AG04450 (cell line): Measurements from ENCODE around the gene MFAP3L. TPM values are rescaled to one million over a fixed set of nuclear protein-coding genes. Genes with fewer than 3 reads are reported as not detected.
"Not testable (repeated sequence)": the region's sequence is repeated elsewhere in the genome, so short reads cannot be mapped to it uniquely, and the experiment has no call there.

Source experiments
- CTCF ChIA-PET: fragments of 300-600, 350-600 bp; formaldehyde crosslinking; extraction: SDS; loops from one replicate; lab custom pipeline; 2022; ENCODE audit warnings: antibody characterized with exemption, inconsistent platforms; lab: Charles Lee
- POLR2A ChIA-PET: fragments of 350-600 bp; formaldehyde crosslinking; extraction: SDS; loops from one replicate; lab custom pipeline; 2021; ENCODE audit warnings: antibody characterized with exemption, inconsistent platforms; lab: Yijun Ruan, JAX
- DNase-seq: peaks from one replicate; pipeline ENCODE4 v3.0.0-alpha.2; 2011; ENCODE audit warnings: low read depth, low spot score
- H3K27ac ChIP-seq: one replicate; pipeline ENCODE4 v1.5.1; 2012; ENCODE audit warnings: low read depth, low read length, control low read depth
- H3K27me3 ChIP-seq: one replicate; pipeline ENCODE4 v1.6.0; 2012; ENCODE audit warnings: low read length; ENCODE audit not compliant: control insufficient read depth, insufficient read depth
- H3K4me3 ChIP-seq: 2 replicates; pipeline ENCODE4 v1.5.1; 2011; ENCODE audit warnings: mild to moderate bottlenecking, low read depth, low read length, control low read depth
- H3K9me3 ChIP-seq: 2 replicates; pipeline ENCODE4 v1.5.1; 2012; ENCODE audit warnings: low read length; ENCODE audit not compliant: control insufficient read depth, insufficient read depth
- CTCF ChIP-seq: IDR thresholded peaks from 2 replicates; pipeline ENCODE4 v1.5.1; 2011; ENCODE audit warnings: low read depth, low read length, control low read depth, inconsistent platforms
- polyA plus RNA-seq: library from polyadenylated mRNA; depleted of rRNA; stranded (reverse); fragments of >200 nt; gene quantifications from 2 replicates; pipeline ENCODE4 v1.2.3, GENCODE V29; 2011

The MFAP3L gene
- polyA plus RNA-seq, 1 experiment = 0.31 TPM

- H3K27ac ChIP-seq = no peak overlapping the region
- peak; percentile 49 for DNase-seq
- no peak overlapping the region for H3K4me3 ChIP-seq
- ChIA-PET CTCF (interaction anchor here (0.5 to 4.1 kb wide), 29 partner anchors 9 to 436 kb away, joined by 3 to 152 read pairs (median 5); partner anchors contain the start of genes MFAP3L and NEK1), POLR2A (no interaction called here)
- no peaks in the 10 kb centered on the region for H3K9me3 ChIP-seq
- TF ChIP-seq CTCF = peak; percentile 80
- peaks cover 3% of the 10 kb centered on the region for H3K27me3 ChIP-seq
Observed at GRCh38 chr4:170047771-170048354, 21.7 kb upstream of the MFAP3L start.

GRCh38 chr4:170046156-170046555, 20.0 kb upstream of the MFAP3L start:
- H3K9me3 ChIP-seq, H3K27ac ChIP-seq, H3K4me3 ChIP-seq, DNase-seq, H3K27me3 ChIP-seq, POLR2A ChIA-PET: not testable (repeated sequence)
- CTCF ChIA-PET = interaction anchor here (2.1 kb wide), 1 partner anchor 236 kb away, joined by 17 read pairs; no protein-coding TSS in a partner anchor

- Histone ChIP-seq H3K27me3 (no peaks in the 10 kb centered on the region), H3K27ac (no peak overlapping the region), H3K4me3 (no peak overlapping the region), H3K9me3 (no peaks in the 10 kb centered on the region)
- ChIA-PET POLR2A (no interaction called here), CTCF (no interaction called here)
- no peak for TF ChIP-seq CTCF
- DNase-seq = no peak
Observed at GRCh38 chr4:170040031-170040680, 14.0 kb upstream of the MFAP3L start.

- no peak for TF ChIP-seq CTCF
- DNase-seq = no peak
- Histone ChIP-seq H3K9me3 (no peaks in the 10 kb centered on the region), H3K27ac (no peak overlapping the region), H3K27me3 (no peaks in the 10 kb centered on the region), H3K4me3 (no peak overlapping the region)
- ChIA-PET POLR2A (no interaction called here), CTCF (interaction anchor here (1.0 kb wide), 1 partner anchor 9 kb away, joined by 3 read pairs; no protein-coding TSS in a partner anchor)
Observed at GRCh38 chr4:170038769-170039168, 12.6 kb upstream of the MFAP3L start.

- ChIA-PET POLR2A (no interaction called here), CTCF (interaction anchor here (1.0 kb wide), 1 partner anchor 10 kb away, joined by 3 read pairs; no protein-coding TSS in a partner anchor)
- H3K27ac ChIP-seq = no peak overlapping the region
- DNase-seq = no peak
- H3K27me3 ChIP-seq = no peaks in the 10 kb centered on the region
- no peaks in the 10 kb centered on the region for H3K9me3 ChIP-seq
- no peak for TF ChIP-seq CTCF
- no peak overlapping the region for H3K4me3 ChIP-seq
Observed at GRCh38 chr4:170038232-170038631, 12.0 kb upstream of the MFAP3L start.
